PC-3 (cell line): ENCODE data around the gene ST3GAL4.

ENCODE experiments used
- CTCF ChIP-seq: fragments of 300-600 bp; sonication (generic); conservative IDR thresholded peaks from 2 replicates; pipeline ENCODE4 v1.5.1; 2017; ENCODE audit warnings: antibody characterized with exemption, low read depth, mild to moderate bottlenecking, low read length
- EZH2 ChIP-seq: fragments of 300-600 bp; sonication (generic); IDR thresholded peaks from one replicate; pipeline ENCODE4 v1.6.1; 2017; ENCODE audit warnings: antibody characterized with exemption, mild to moderate bottlenecking, low read length; ENCODE audit not compliant: unreplicated experiment
- EZH2phosphoT487 ChIP-seq: fragments of 300-600 bp; sonication (generic); IDR thresholded peaks from 2 replicates; pipeline ENCODE4 v1.6.1; 2018; ENCODE audit warnings: mild to moderate bottlenecking, antibody characterized with exemption, low read length, borderline replicate concordance

- no peak for TF ChIP-seq EZH2phosphoT487
- TF ChIP-seq CTCF: no peak
- no peak for TF ChIP-seq EZH2
Measured at GRCh38 chr11:126462422-126462821, 106.9 kb downstream of the ST3GAL4 start.
